Measurements from ENCODE around the gene C1orf122. TPM values are rescaled to one million over a fixed set of nuclear protein-coding genes. Genes with fewer than 3 reads are reported as not detected.

C1orf122 gene
- total and polyA plus RNA-seq, 2 of the 4 experiments (the other 2 are of a cell fraction), result 2.0 to 13.6 TPM

- H3K4me1 ChIP-seq (ENCODE audit: control insufficient read depth, insufficient read depth, low read length), result no peaks in the 10 kb centered on the region
- ChIA-PET POLR2A (ENCODE audit: unreplicated experiment) (no interaction called here), CTCF (no interaction called here)
- H2AK5ac ChIP-seq (ENCODE audit: low read depth, low read length), result no peak overlapping the region
- H2BK120ac ChIP-seq (ENCODE audit: low read depth, low read length), result no peak overlapping the region
- H3K79me1 ChIP-seq (ENCODE audit: low read depth in 1 of 2, low read length in 2 of 2), result peaks cover 0 to 5% of the 10 kb centered on the region in 2 experiments; a peak in 1 of 4 replicates
- DNase-seq, result no peak
- no peak overlapping the region for H2BK5ac ChIP-seq (ENCODE audit: low read depth, low read length, poor library complexity, severe bottlenecking)
- H3K18ac ChIP-seq (ENCODE audit: low read depth, low read length), result no peak overlapping the region
- no peaks in the 10 kb centered on the region for H3K9me3 ChIP-seq (ENCODE audit: control insufficient read depth, insufficient read depth, low read length)
- H4K20me1 ChIP-seq (ENCODE audit: insufficient read depth, low read length), result no peaks in the 10 kb centered on the region
- H3K27me3 ChIP-seq (ENCODE audit: control insufficient read depth, insufficient read depth, low read length), result no peaks in the 10 kb centered on the region
- H3K23ac ChIP-seq (ENCODE audit: low read depth, low read length), result no peak overlapping the region
- H2AK9ac ChIP-seq (replicated peaks; ENCODE audit: low read depth, low read length, poor library complexity), result no peak overlapping the region
- no peak overlapping the region for H3K4ac ChIP-seq (ENCODE audit: low read depth, low read length)
- no peak overlapping the region for H3K27ac ChIP-seq (ENCODE audit: insufficient read depth, low read length)
- H2AFZ ChIP-seq (replicated peaks; ENCODE audit: low read length, poor library complexity), result no peak overlapping the region
- H3K9me1 ChIP-seq (ENCODE audit: insufficient read depth, low read length), result no peaks in the 10 kb centered on the region
- no peak overlapping the region for H2BK15ac ChIP-seq (ENCODE audit: low read depth, low read length)
- H3K4me3 ChIP-seq (ENCODE audit: insufficient read depth, low read depth, low read length), result no peak overlapping the region
- no peak overlapping the region for H3K4me2 ChIP-seq (ENCODE audit: low read depth, low read length)
- H3K14ac ChIP-seq (replicated peaks; ENCODE audit: low read depth, low read length), result no peak overlapping the region
- no peak overlapping the region for H4K91ac ChIP-seq (ENCODE audit: insufficient read depth, low read depth, low read length)
- H2BK20ac ChIP-seq (ENCODE audit: low read depth, low read length), result no peak overlapping the region
- no peak overlapping the region for H3K9ac ChIP-seq (ENCODE audit: low read depth, low read length)
- peaks cover 34% of the 10 kb centered on the region for H3K36me3 ChIP-seq (ENCODE audit: control insufficient read depth, insufficient read depth, low read length)
- H4K5ac ChIP-seq (ENCODE audit: low read depth, low read length), result no peak overlapping the region
- in situ Hi-C loops (cut with MboI; ENCODE audit: low sequenced_read_pairs), result no loop called here
- dilution Hi-C loops (cut with HindIII; ENCODE audit: low sequenced_read_pairs, unreplicated experiment), result no loop called here
- no peak overlapping the region for H3K56ac ChIP-seq (ENCODE audit: extremely low read depth, insufficient read depth, low read length)
- intact Hi-C loops (cut with micrococcal nuclease), result no loop called here
- BruUV-seq (replicated peaks), result no TSS peak
- H4K8ac ChIP-seq (ENCODE audit: low read depth in 2 of 2, low read length in 2 of 2), result no peak overlapping the region
- whole genome bisulfite sequencing, 2 experiments (ENCODE audit: extremely low coverage in 2 of 2, insufficient read length in 1 of 2), result no CpG with 5 or more reads among the region's 2 CpGs
- no peak for ATAC-seq (ENCODE audit: low read depth)
- TF ChIP-seq MAZ (IDR thresholded peaks at IDR 0.05; ENCODE audit: borderline replicate concordance, low read depth, low read length) (no peak), USF2 (IDR thresholded peaks at IDR 0.05; ENCODE audit: low read depth, low read length) (no peak), CTCF (conservative IDR thresholded peaks at IDR 0.05; ENCODE audit: low read depth, low read length) (no peak), POLR2A (IDR thresholded peaks at IDR 0.05; ENCODE audit: low read depth, low read length) (no peak), MAFK (IDR thresholded peaks at IDR 0.05; ENCODE audit: low read depth, low read length) (no peak), FOS (IDR thresholded peaks at IDR 0.05; ENCODE audit: low read depth, low read length) (no peak), RAD21 (IDR thresholded peaks at IDR 0.05; ENCODE audit: low read length) (no peak), MXI1 (IDR thresholded peaks at IDR 0.05; ENCODE audit: borderline replicate concordance, low read depth, low read length) (no peak), BHLHE40 (IDR thresholded peaks at IDR 0.05; ENCODE audit: low read depth, low read length) (no peak), CHD1 (IDR thresholded peaks at IDR 0.05; ENCODE audit: low read depth, low read length) (no peak), RCOR1 (IDR thresholded peaks at IDR 0.05; ENCODE audit: insufficient replicate concordance, low read length) (no peak), SMC3 (IDR thresholded peaks at IDR 0.05; ENCODE audit: low read depth, low read length) (no peak), RFX5 (IDR thresholded peaks at IDR 0.05; ENCODE audit: low read depth, low read length) (no peak), ELK1 (IDR thresholded peaks at IDR 0.05; ENCODE audit: borderline replicate concordance, low read depth, low read length) (no peak), NFE2L2 (IDR thresholded peaks at IDR 0.05; ENCODE audit: low read depth, low read length) (no peak), CEBPB (IDR thresholded peaks at IDR 0.05; ENCODE audit: low read depth, low read length) (no peak)
Observed at GRCh38 chr1:37831809-37832208, 24.2 kb downstream of the C1orf122 start.
